ENCODE results near the gene NEDD4L.

NEDD4L gene

GRCh38 chr18:58300867-58301266 lies 256.8 kb downstream of the NEDD4L start:
- CTCF ChIA-PET = no interaction called here
- DNase-seq (ENCODE audit: extremely low spot score) = no peak
- TF ChIP-seq ARNT (IDR thresholded peaks at IDR 0.05) (no peak), FOXA1 (IDR thresholded peaks at IDR 0.05) (no peak), CTBP1 (IDR thresholded peaks at IDR 0.05; ENCODE audit: borderline replicate concordance) (no peak), ELF4 (IDR thresholded peaks at IDR 0.05) (no peak), TARDBP (IDR thresholded peaks at IDR 0.05) (no peak), SP1 (IDR thresholded peaks at IDR 0.05) (no peak), FOXK2 (IDR thresholded peaks at IDR 0.05) (no peak), LEF1 (IDR thresholded peaks at IDR 0.05; ENCODE audit: borderline replicate concordance) (no peak), NFRKB (IDR thresholded peaks at IDR 0.05) (no peak), L3MBTL2 (conservative IDR thresholded peaks at IDR 0.05) (no peak), FOXM1 (IDR thresholded peaks at IDR 0.05; ENCODE audit: borderline replicate concordance) (no peak), PKNOX1 (IDR thresholded peaks at IDR 0.05) (no peak), ZNF384 (IDR thresholded peaks at IDR 0.05) (no peak), BHLHE40 (IDR thresholded peaks at IDR 0.05; ENCODE audit: borderline replicate concordance) (no peak), HDGF (IDR thresholded peaks at IDR 0.05; ENCODE audit: borderline replicate concordance) (no peak)
- POLR2A ChIA-PET = no interaction called here

GRCh38 chr18:58302811-58303210 lies 258.8 kb downstream of the NEDD4L start:
- POLR2A ChIA-PET = no interaction called here
- DNase-seq (ENCODE audit: extremely low spot score) = no peak
- CTCF ChIA-PET = no interaction called here
- no peak for TF ChIP-seq PKNOX1 (IDR thresholded peaks at IDR 0.05)
- TF ChIP-seq FOXA1 (IDR thresholded peaks at IDR 0.05) = no peak
- TF ChIP-seq ARNT (IDR thresholded peaks at IDR 0.05) = no peak
- TF ChIP-seq ZNF384 (IDR thresholded peaks at IDR 0.05) = no peak
- no peak for TF ChIP-seq SUZ12 (IDR thresholded peaks at IDR 0.05)
- no peak for TF ChIP-seq SP1 (IDR thresholded peaks at IDR 0.05)
- no peak for TF ChIP-seq LEF1 (IDR thresholded peaks at IDR 0.05; ENCODE audit: borderline replicate concordance)
- TF ChIP-seq TARDBP (IDR thresholded peaks at IDR 0.05) = no peak
- no peak for TF ChIP-seq L3MBTL2 (conservative IDR thresholded peaks at IDR 0.05)
- no peak for TF ChIP-seq FOXK2 (IDR thresholded peaks at IDR 0.05)

GRCh38 chr18:58303363-58303762 lies 259.3 kb downstream of the NEDD4L start:
- CTCF ChIA-PET = no interaction called here
- no peak for DNase-seq (ENCODE audit: extremely low spot score)
- POLR2A ChIA-PET = no interaction called here
- TF ChIP-seq HDGF (IDR thresholded peaks at IDR 0.05; ENCODE audit: borderline replicate concordance) = no peak

GRCh38 chr18:58305792-58306191 lies 261.8 kb downstream of the NEDD4L start:
- ChIA-PET POLR2A (no interaction called here), CTCF (no interaction called here)
- TF ChIP-seq SP1 (IDR thresholded peaks at IDR 0.05) (no peak), SUZ12 (IDR thresholded peaks at IDR 0.05) (no peak), HDGF (IDR thresholded peaks at IDR 0.05; ENCODE audit: borderline replicate concordance) (no peak), LEF1 (IDR thresholded peaks at IDR 0.05; ENCODE audit: borderline replicate concordance) (no peak), ELF4 (IDR thresholded peaks at IDR 0.05) (no peak), PKNOX1 (IDR thresholded peaks at IDR 0.05) (no peak)
- DNase-seq (ENCODE audit: extremely low spot score) = no peak

GRCh38 chr18:58307441-58307840 lies 263.4 kb downstream of the NEDD4L start:
- ChIA-PET CTCF (no interaction called here), POLR2A (no interaction called here)
- DNase-seq (ENCODE audit: extremely low spot score) = no peak
- TF ChIP-seq SP1 (IDR thresholded peaks at IDR 0.05) = no peak
- TF ChIP-seq ELF4 (IDR thresholded peaks at IDR 0.05) = no peak
- no peak for TF ChIP-seq HDGF (IDR thresholded peaks at IDR 0.05; ENCODE audit: borderline replicate concordance)
- TF ChIP-seq NFRKB (IDR thresholded peaks at IDR 0.05) = no peak
- no peak for TF ChIP-seq FOXA1 (IDR thresholded peaks at IDR 0.05)
- no peak for TF ChIP-seq PKNOX1 (IDR thresholded peaks at IDR 0.05)
- no peak for TF ChIP-seq CTBP1 (IDR thresholded peaks at IDR 0.05; ENCODE audit: borderline replicate concordance)
- no peak for TF ChIP-seq BHLHE40 (IDR thresholded peaks at IDR 0.05; ENCODE audit: borderline replicate concordance)
- TF ChIP-seq L3MBTL2 (conservative IDR thresholded peaks at IDR 0.05) = no peak
- no peak for TF ChIP-seq ARNT (IDR thresholded peaks at IDR 0.05)
- TF ChIP-seq TARDBP (IDR thresholded peaks at IDR 0.05) = no peak
- TF ChIP-seq FOXK2 (IDR thresholded peaks at IDR 0.05) = no peak
- TF ChIP-seq LEF1 (IDR thresholded peaks at IDR 0.05; ENCODE audit: borderline replicate concordance) = no peak
- TF ChIP-seq ZNF384 (IDR thresholded peaks at IDR 0.05) = no peak
- TF ChIP-seq SUZ12 (IDR thresholded peaks at IDR 0.05) = no peak
- no peak for TF ChIP-seq FOXM1 (IDR thresholded peaks at IDR 0.05; ENCODE audit: borderline replicate concordance)

GRCh38 chr18:58308463-58308862 lies 264.4 kb downstream of the NEDD4L start:
- DNase-seq (ENCODE audit: extremely low spot score) = no peak
- POLR2A ChIA-PET = no interaction called here
- CTCF ChIA-PET = no interaction called here

More at GRCh38 chr18:58308463-58308862, 264.4 kb downstream of the NEDD4L start:
- TF ChIP-seq ARNT (IDR thresholded peaks at IDR 0.05) (no peak), SP1 (IDR thresholded peaks at IDR 0.05) (no peak), ELF4 (IDR thresholded peaks at IDR 0.05) (no peak), L3MBTL2 (conservative IDR thresholded peaks at IDR 0.05) (no peak), HDGF (IDR thresholded peaks at IDR 0.05; ENCODE audit: borderline replicate concordance) (no peak), CTBP1 (IDR thresholded peaks at IDR 0.05; ENCODE audit: borderline replicate concordance) (no peak)
